Naive thymus-derived CD4-positive, alpha-beta T cell (primary cell): Measurements from ENCODE around the gene CPA5. TPM values are rescaled to one million over a fixed set of nuclear protein-coding genes. Genes with fewer than 3 reads are reported as not detected.
A peak's percentile ranks its signal among the peaks of the same experiment; 100 is the strongest.

Experiments used
- ATAC-seq: fragments of 150-1000 bp; cut with Tn5 transposase; 2 replicates; pipeline ENCODE4 v1.10.0; 2021; ENCODE audit warnings: mild to moderate bottlenecking, moderate library complexity
- CTCF ChIA-PET: fragments of 350-600 bp; sonication (Branson Sonifier 250); formaldehyde crosslinking; loops from one replicate; lab custom pipeline; 2021; ENCODE audit warnings: antibody characterized with exemption; lab: Charles Lee
- POLR2A ChIA-PET: fragments of 350-600 bp; sonication (Branson Sonifier 250); formaldehyde crosslinking; loops from one replicate; lab custom pipeline; 2021; ENCODE audit warnings: antibody characterized with exemption, inconsistent platforms; lab: Charles Lee
- DNase-seq, 9 donors: peaks; one replicate each; pipeline versions ENCODE4 v3.0.0 to v3.0.0-alpha.2; 2020 to 2022; ENCODE audit warnings: mixed read lengths in 1 of 9
- H3K27ac ChIP-seq: one replicate; pipeline ENCODE4 v1.7.0; 2013; ENCODE audit warnings: mild to moderate bottlenecking, low read depth, low read length, moderate library complexity
- H3K27me3 ChIP-seq, 2 donors: one replicate each; pipeline ENCODE4 v1.7.0; 2013; ENCODE audit warnings: low read length in 2 of 2, mild to moderate bottlenecking in 2 of 2, moderate library complexity in 2 of 2; ENCODE audit not compliant: control insufficient read depth in 2 of 2, insufficient read depth in 2 of 2
- H3K36me3 ChIP-seq, 3 experiments: 1 replicate in 2 of 3; 2 replicates in 1 of 3; pipeline ENCODE4 v1.7.0; 2013; ENCODE audit warnings: low read length in 3 of 3, mild to moderate bottlenecking in 3 of 3, moderate library complexity in 1 of 3; ENCODE audit not compliant: insufficient read depth in 3 of 3, control insufficient read depth in 2 of 3
- H3K4me1 ChIP-seq, 2 donors: one replicate each; pipeline ENCODE4 v1.7.0; 2013; ENCODE audit warnings: low read length in 2 of 2, mild to moderate bottlenecking in 2 of 2, moderate library complexity in 1 of 2; ENCODE audit not compliant: control insufficient read depth in 2 of 2, insufficient read depth in 2 of 2
- H3K4me3 ChIP-seq: 2 replicates; pipeline ENCODE4 v1.7.0; 2013; ENCODE audit warnings: mild to moderate bottlenecking, low read length
- H3K9me3 ChIP-seq, 3 experiments: 1 replicate in 2 of 3; 2 replicates in 1 of 3; pipeline ENCODE4 v1.7.0; 2013; ENCODE audit warnings: low read length in 3 of 3; ENCODE audit not compliant: control insufficient read depth in 2 of 3
- H3K27ac Mint-ChIP-seq, 9 donors: one replicate each; pipeline ENCODE4 v1.8.0; 2020 to 2022; ENCODE audit warnings: mixed read lengths in 9 of 9, mild to moderate bottlenecking in 8 of 9, moderate library complexity in 5 of 9, inconsistent platforms in 2 of 9
- H3K27me3 Mint-ChIP-seq, 5 donors: one replicate each; pipeline ENCODE4 v1.8.0; 2021 to 2022; ENCODE audit warnings: mixed read lengths in 5 of 5, mild to moderate bottlenecking in 1 of 5
- H3K36me3 Mint-ChIP-seq, 5 donors: one replicate each; pipeline ENCODE4 v1.8.0; 2020 to 2022; ENCODE audit warnings: mixed read lengths in 5 of 5, mild to moderate bottlenecking in 3 of 5, inconsistent platforms in 1 of 5
- H3K4me1 Mint-ChIP-seq, 7 donors: one replicate each; pipeline ENCODE4 v1.8.0; 2020 to 2022; ENCODE audit warnings: mixed read lengths in 7 of 7, mild to moderate bottlenecking in 3 of 7, inconsistent platforms in 1 of 7
- H3K4me3 Mint-ChIP-seq, 10 donors: one replicate each; pipeline ENCODE4 v1.8.0; 2020 to 2022; ENCODE audit warnings: mild to moderate bottlenecking in 10 of 10, mixed read lengths in 10 of 10, moderate library complexity in 6 of 10, inconsistent platforms in 2 of 10
- H3K9me3 Mint-ChIP-seq, 11 donors: one replicate each; pipeline ENCODE4 v1.8.0; 2020 to 2022; ENCODE audit warnings: mixed read lengths in 11 of 11, mild to moderate bottlenecking in 4 of 11, inconsistent platforms in 1 of 11, moderate library complexity in 1 of 11
- intact Hi-C, 2 donors: fragments of 100-400 bp; cut with micrococcal nuclease; formaldehyde crosslinking; loops; one replicate each; pipeline ENCODE4 v1.15.1; 2023
- polyA plus RNA-seq, 2 donors: library from polyadenylated mRNA; unstranded; fragments of 300-500 nt; fragmentation: Illumina TruSeq; gene quantifications; one replicate each; pipeline ENCODE4 v1.2.3, GENCODE V29; 2021
- total RNA-seq, 6 experiments: library from RNA in 5 of 6; stranded (reverse) in 5 of 6; gene quantifications; 1 replicate in 5 of 6; 2 replicates in 1 of 6; pipeline ENCODE4 v1.2.3 and lab custom pipeline; 2021 to 2026

The CPA5 gene
- total and polyA plus RNA-seq, 7 experiments from 2014 or later, result 0.77 to 7.9 (median 3.9) TPM; not detected in 2

DNA sequence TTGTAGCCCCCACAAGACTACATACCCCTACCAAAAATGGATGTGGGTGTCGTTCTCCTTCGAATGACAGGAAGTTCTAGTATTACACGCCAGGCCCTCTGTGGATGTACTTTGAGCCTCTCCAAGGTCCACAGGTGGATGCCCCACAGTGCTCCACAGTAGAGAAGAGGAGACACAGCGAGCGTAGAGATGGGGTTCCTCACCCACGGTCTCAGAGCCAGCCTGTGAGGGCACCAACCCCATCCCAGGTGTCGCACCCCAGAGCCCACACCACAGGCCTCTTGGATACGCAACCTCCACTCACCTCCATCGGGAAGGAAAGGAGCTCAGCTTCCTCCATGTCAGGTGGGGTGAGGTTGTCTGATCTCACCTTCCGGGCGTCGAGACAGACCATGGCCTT is 2.3 kb downstream of the CPA5 start:
- ChIA-PET POLR2A (interaction anchor here (0.6 kb wide), 1 partner anchor 86 kb away, joined by 3 read pairs; no protein-coding TSS in a partner anchor), CTCF (interaction anchor here (0.6 kb wide), 1 partner anchor 468 kb away, joined by 3 read pairs; no protein-coding TSS in a partner anchor)
- Histone ChIP-seq H3K36me3 (no peaks in the 10 kb centered on the region), H3K27ac (no peak overlapping the region), H3K4me1 (no peaks in the 10 kb centered on the region), H3K27me3 (no peaks in the 10 kb centered on the region), H3K9me3 (no peaks in the 10 kb centered on the region), H3K4me3 (no peak overlapping the region)
- Mint-ChIP-seq H3K4me1 (peaks cover 0 to 6% (median 0%) of the 10 kb centered on the region in 7 donors), H3K9me3 (peaks cover 0 to 3% (median 0%) of the 10 kb centered on the region in 11 donors), H3K27ac (no peak overlapping the region), H3K4me3 (no peak overlapping the region), H3K36me3 (no peaks in the 10 kb centered on the region), H3K27me3 (peaks cover 0 to 3% (median 0%) of the 10 kb centered on the region in 5 donors)
- DNase-seq (no peak), ATAC-seq (no peak)
- intact Hi-C loops, result no loop called here

DNA sequence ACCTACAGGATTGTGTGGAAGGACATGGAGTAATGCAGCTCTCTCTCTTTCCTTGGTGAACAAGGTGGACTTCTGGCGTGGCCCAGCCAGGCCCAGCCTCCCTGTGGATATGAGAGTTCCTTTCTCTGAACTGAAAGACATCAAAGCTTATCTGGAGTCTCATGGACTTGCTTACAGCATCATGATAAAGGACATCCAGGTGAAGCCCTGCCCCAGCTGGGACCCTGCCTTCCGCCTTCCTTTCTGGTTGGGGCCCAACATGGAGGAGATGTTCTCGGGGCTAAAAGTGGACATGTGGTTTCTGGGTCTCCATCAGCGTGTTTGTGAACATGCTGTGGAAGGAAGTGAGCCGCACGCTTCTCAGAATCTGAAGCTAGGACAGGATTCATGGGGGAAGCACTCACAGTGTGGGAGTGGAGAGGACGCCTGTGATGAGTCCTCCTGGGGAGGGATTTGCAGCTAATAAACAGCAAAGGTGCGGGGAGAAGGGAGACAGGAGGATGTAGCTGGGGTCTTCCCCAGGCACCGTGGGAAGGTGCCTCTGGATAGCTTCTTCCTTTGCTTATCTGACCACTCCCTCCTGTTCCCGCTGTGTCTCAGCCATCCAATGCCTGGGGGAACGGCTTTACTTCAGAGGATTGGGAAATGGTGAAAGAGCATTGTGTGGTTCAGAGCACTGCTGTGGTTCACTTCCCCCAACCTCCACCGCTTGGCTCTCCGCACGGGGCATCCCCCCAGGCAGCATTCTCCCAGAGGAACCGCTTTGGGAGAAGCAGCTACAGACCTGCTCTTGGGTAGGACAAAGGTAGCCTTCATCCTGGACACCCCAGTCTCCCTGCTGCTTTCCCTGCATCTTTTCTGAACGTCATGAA is 5.5 kb downstream of the CPA5 start:
- intact Hi-C loops, result no loop called here
- Histone ChIP-seq H3K27ac (no peak overlapping the region), H3K4me1 (no peaks in the 10 kb centered on the region), H3K9me3 (no peaks in the 10 kb centered on the region), H3K27me3 (no peaks in the 10 kb centered on the region), H3K36me3 (no peaks in the 10 kb centered on the region), H3K4me3 (no peak overlapping the region)
- H3K36me3 Mint-ChIP-seq, result peaks cover 0 to 2% (median 0%) of the 10 kb centered on the region in 5 donors
- H3K9me3 Mint-ChIP-seq, result no peaks in the 10 kb centered on the region
- no peak overlapping the region for H3K4me3 Mint-ChIP-seq
- POLR2A ChIA-PET, result no interaction called here
- peaks cover 0 to 3% (median 0%) of the 10 kb centered on the region in 5 donors for H3K27me3 Mint-ChIP-seq
- CTCF ChIA-PET, result no interaction called here
- no peak for ATAC-seq
- H3K4me1 Mint-ChIP-seq, result peaks cover 0 to 9% (median 4%) of the 10 kb centered on the region in 7 donors
- no peak overlapping the region for H3K27ac Mint-ChIP-seq
- no peak for DNase-seq

GRCh38 chr7:130350945-130351790 is 6.6 kb downstream of the CPA5 start:
- Histone ChIP-seq H3K27ac (no peak overlapping the region), H3K9me3 (no peaks in the 10 kb centered on the region), H3K4me1 (no peaks in the 10 kb centered on the region), H3K27me3 (no peaks in the 10 kb centered on the region), H3K4me3 (no peak overlapping the region), H3K36me3 (no peaks in the 10 kb centered on the region)
- ChIA-PET POLR2A (no interaction called here), CTCF (no interaction called here)
- peaks cover 0 to 3% (median 0%) of the 10 kb centered on the region in 5 donors for H3K27me3 Mint-ChIP-seq
- H3K4me1 Mint-ChIP-seq, result peaks cover 0 to 9% (median 4%) of the 10 kb centered on the region in 7 donors
- H3K27ac Mint-ChIP-seq, result peak overlapping the region in 1 of 9 donors; percentile 46
- DNase-seq (no peak), ATAC-seq (no peak)
- no peaks in the 10 kb centered on the region for H3K9me3 Mint-ChIP-seq
- H3K4me3 Mint-ChIP-seq, result peak overlapping the region in 1 of 10 donors; percentile 2
- H3K36me3 Mint-ChIP-seq, result peaks cover 0 to 2% (median 0%) of the 10 kb centered on the region in 5 donors
- intact Hi-C loops, result no loop called here

DNA sequence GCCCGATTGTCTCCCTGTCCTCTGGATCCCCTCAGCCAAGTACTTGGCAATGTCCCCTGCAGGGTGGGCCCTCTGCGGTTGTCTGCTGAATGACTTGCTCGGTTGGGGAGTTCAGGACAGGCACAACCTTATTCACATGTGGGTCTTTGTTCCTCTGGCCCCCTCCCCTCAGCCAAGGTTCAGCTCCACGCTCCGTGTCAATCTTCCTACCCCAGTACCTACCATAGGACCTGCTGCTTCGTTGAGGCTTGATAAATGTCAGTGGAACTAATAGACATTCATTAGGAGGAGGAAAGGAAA is 7.1 kb downstream of the CPA5 start:
- ATAC-seq, result no peak
- CTCF ChIA-PET, result no interaction called here
- Mint-ChIP-seq H3K4me3 (no peak overlapping the region), H3K36me3 (peaks cover 0 to 2% (median 0%) of the 10 kb centered on the region in 5 donors), H3K27ac (peak overlapping the region in 1 of 9 donors; percentile 46), H3K27me3 (peaks cover 0 to 3% (median 0%) of the 10 kb centered on the region in 5 donors), H3K4me1 (peaks cover 0 to 9% (median 4%) of the 10 kb centered on the region in 7 donors), H3K9me3 (no peaks in the 10 kb centered on the region)
- no peaks in the 10 kb centered on the region for H3K36me3 ChIP-seq
- H3K4me1 ChIP-seq, result no peaks in the 10 kb centered on the region
- no peak overlapping the region for H3K27ac ChIP-seq
- no peak for DNase-seq
- H3K9me3 ChIP-seq, result no peaks in the 10 kb centered on the region
- intact Hi-C loops, result no loop called here
- POLR2A ChIA-PET, result no interaction called here
- no peak overlapping the region for H3K4me3 ChIP-seq
- H3K27me3 ChIP-seq, result no peaks in the 10 kb centered on the region

GRCh38 chr7:130352194-130353074 is 7.8 kb downstream of the CPA5 start:
- peaks cover 0 to 2% (median 0%) of the 10 kb centered on the region in 5 donors for H3K36me3 Mint-ChIP-seq
- Histone ChIP-seq H3K4me1 (no peaks in the 10 kb centered on the region), H3K27me3 (no peaks in the 10 kb centered on the region), H3K9me3 (no peaks in the 10 kb centered on the region), H3K27ac (no peak overlapping the region), H3K36me3 (no peaks in the 10 kb centered on the region), H3K4me3 (no peak overlapping the region)
- H3K4me3 Mint-ChIP-seq, result no peak overlapping the region
- ChIA-PET POLR2A (no interaction called here), CTCF (no interaction called here)
- peaks cover 0 to 3% (median 0%) of the 10 kb centered on the region in 5 donors for H3K27me3 Mint-ChIP-seq
- DNase-seq, result no peak
- intact Hi-C loops, result no loop called here
- peaks cover 0 to 9% (median 4%) of the 10 kb centered on the region in 7 donors for H3K4me1 Mint-ChIP-seq
- no peaks in the 10 kb centered on the region for H3K9me3 Mint-ChIP-seq
- ATAC-seq, result no peak
- H3K27ac Mint-ChIP-seq, result no peak overlapping the region

- intact Hi-C loops, result no loop called here
- ChIA-PET CTCF (no interaction called here), POLR2A (no interaction called here)
- Histone ChIP-seq H3K4me1 (no peaks in the 10 kb centered on the region), H3K4me3 (no peak overlapping the region), H3K36me3 (no peaks in the 10 kb centered on the region), H3K27me3 (no peaks in the 10 kb centered on the region), H3K9me3 (no peaks in the 10 kb centered on the region), H3K27ac (no peak overlapping the region)
- Mint-ChIP-seq H3K27me3 (no peaks in the 10 kb centered on the region), H3K27ac (no peak overlapping the region), H3K4me3 (no peak overlapping the region), H3K9me3 (no peaks in the 10 kb centered on the region), H3K36me3 (peaks cover 0 to 2% (median 0%) of the 10 kb centered on the region in 5 donors), H3K4me1 (peaks cover 0 to 9% (median 4%) of the 10 kb centered on the region in 7 donors)
- ATAC-seq (no peak), DNase-seq (no peak)
Measured at GRCh38 chr7:130353196-130353595, 8.6 kb downstream of the CPA5 start.
